HG03439 (cell line): ENCODE measurements around the gene FAM153A.
"Not testable (repeated sequence)": the region's sequence is repeated elsewhere in the genome, so short reads cannot be mapped to it uniquely, and the experiment has no call there.

Source experiments
- ATAC-seq: cut with Tn5 transposase; IDR thresholded peaks from one replicate; pipeline ENCODE4 v1.9.1; 2021; ENCODE audit warnings: mild to moderate bottlenecking, moderate library complexity; ENCODE audit not compliant: unreplicated experiment

Gene FAM153A

DNA sequence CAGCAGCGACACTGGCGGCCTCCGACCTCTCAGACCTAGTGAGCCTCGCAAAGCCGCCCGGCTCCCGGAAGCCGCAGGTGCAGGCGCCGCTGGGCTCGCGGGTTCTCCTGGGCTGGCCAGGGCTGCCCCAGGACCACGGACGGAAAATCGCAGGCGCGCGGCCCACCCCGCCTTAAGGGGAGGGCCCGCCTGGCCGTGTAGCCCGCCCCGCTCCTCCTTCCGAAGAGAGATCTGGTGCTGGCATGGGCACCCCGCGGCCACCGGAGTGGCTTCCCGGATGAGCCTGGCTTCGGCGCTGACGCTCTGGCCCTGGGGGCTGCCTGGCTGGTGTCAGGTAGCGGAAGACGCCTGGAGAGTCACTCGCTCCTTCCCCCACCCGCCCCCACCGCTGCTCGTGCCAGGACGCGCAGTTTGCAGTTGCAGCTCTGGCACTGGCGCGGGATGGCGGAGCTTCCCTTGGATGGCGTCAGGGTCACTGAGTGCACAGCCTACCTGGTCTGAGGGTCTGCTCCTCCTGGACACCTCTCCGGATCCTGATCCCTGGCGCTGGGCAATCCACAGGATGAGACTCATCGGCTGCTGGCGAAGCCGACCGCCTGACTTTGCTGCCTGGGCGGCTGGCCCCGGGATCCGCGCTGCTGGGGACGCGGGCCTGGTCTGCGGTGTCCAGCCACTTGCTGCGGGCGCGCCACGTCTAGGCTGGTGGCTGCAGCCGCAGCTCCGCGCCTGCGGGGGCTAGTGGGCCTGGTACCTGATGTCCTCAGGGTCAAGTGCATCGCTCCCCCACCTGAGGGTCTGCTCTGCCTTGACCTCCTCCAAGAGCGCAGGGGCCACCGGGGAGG, at the start of gene FAM153A:
Gene FAM153A, minus strand, starts transcription at position 108 of the 842 bp plus-strand sequence.
- ATAC-seq = not testable (repeated sequence)

DNA sequence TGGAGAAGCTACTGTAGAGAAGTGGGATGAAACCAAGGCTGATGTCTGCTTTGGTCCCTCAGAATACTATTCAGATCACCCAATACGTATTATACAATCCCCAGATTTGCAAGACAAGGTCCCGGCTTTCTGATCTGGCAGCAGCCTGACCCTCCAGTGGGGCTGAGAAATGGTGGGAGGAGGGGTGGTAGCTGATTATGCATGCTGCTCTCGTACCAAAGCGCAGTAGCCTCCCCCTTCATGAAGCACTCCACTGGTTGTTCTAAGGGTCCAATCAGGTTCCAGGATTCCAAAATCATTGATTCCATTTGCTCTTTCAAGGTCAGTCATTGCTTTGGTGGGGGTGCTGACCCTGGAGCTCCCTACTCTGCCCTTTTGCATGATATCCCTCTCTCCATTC, 49.6 kb upstream of the FAM153A start:
- ATAC-seq = not testable (repeated sequence)

DNA sequence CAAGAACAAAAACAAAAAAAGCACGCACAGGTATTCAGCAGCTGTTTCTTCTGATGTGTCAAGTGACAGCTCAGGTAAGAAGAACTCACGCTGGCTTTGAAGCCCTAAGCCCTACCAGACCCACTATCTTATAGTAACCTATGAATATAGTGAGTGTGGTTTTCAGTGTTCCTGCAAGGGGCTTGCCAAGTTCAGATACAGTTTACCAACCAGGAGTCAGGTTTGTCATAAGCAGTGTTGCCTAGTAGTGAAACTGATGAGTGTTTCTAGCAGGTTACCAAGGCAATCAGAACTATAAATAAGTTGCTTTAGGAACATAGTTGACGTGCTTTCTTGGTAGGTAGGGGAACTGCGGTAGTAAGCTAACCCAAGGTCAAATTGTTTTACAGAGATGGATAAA, 43.4 kb upstream of the FAM153A start:
- not testable (repeated sequence) for ATAC-seq

DNA sequence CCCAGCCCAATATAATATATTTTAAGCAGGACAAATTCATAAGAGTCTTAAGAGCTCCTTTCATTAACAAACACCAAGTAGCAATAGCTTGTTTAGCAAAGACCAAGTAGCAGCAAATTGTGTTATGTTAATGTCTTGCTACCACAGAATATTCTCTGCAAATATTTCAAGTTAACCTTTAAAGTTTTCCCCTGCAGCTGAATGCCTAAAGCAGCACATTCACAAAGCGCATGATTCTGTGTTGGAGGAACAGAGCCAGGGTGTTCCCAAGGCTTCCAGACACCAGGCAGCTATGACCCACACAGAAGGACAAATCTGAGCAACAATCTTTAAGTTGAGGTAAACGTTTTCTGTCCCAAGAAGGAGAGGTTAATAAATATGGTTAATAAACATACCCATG, 42.1 kb upstream of the FAM153A start:
- not testable (repeated sequence) for ATAC-seq

DNA sequence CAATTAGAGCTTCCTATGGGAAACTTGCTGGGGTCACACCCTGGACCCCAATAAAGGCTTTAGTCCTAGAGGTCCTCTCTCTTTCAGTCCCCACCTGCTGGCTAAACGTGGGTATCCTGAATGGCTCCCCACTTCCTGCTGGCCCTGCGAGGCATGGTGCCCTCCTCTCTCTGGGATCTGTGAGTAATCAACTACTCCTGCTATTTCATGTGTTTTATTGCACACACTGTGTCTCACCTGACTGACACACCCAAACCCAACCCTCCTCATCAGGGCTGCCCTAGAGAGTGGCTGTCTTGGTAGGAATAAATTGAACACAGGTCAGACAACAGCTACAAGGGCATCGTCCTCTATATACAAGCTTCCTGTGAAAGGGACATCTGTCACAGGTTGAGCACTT, 39.8 kb upstream of the FAM153A start:
- ATAC-seq = not testable (repeated sequence)

DNA sequence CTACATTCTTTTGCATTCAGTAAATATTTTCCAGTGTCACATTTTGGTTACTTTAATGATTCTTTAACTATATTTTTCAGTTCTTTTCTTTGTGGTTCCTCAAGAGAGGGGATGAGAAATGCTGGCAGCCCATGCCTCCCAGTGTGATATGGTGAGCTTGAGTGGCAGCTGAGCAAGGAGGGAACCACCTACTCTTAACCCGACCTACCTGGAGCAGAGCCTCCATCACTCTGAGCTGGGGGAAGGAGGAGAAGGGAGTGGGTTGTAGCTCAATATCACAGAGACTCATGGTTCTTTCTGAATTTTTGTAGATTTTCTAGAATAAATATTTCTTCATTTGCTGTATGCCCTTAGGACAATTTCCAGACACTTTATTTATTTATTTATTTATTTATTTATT, 37.0 kb upstream of the FAM153A start:
- not testable (repeated sequence) for ATAC-seq

DNA sequence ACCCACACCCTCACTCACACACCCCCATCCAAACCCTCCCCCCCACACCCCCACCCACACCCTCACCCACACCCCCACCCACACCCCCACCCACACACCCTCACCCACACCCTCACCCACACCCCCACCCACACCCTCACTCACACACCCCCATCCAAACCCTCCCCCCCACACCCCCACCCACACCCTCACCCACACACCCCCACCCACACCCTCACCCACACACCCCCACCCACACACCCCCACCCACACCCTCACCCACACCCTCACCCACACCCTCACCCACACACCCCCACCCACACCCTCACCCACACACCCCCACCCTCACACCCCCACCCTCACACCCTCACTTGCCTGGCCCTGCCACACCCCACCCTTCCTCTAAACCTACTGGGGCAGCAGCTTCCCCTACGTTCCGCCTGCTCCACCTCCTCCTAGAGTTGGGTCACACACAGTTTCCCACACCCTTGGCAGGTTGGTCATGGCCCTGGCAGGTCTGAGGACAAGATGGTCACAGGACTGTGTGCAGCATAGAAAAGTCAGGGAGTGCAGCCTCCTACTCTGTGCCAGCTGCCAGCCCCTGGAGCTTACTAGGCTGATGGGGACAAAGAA, 30.2 kb upstream of the FAM153A start:
- not testable (repeated sequence) for ATAC-seq

DNA sequence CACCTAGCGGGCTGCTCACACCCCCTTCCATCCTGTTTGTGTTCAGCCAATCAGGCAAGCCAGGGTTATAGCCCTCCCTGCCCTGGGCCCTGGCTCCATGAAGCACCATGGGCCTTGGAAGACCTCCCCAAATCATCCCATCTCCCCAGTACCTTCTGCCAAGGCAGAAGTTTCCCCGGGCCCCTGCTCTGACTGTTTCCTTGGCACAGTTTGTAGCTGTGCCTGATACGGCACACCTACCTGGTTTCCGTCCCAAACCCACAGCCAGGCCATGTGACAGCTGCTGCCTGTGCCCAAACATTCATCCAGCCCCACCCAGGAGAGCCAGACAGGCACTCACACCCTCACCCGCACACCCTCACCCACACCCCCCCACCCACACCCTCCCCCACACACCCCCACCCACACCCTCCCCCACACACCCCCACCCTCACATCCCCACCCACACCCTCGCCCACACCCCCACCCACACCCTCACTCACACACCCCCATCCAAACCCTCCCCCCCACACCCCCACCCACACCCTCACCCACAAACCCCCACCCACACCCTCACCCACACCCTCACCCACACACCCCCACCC, 29.6 kb upstream of the FAM153A start:
- not testable (repeated sequence) for ATAC-seq

DNA sequence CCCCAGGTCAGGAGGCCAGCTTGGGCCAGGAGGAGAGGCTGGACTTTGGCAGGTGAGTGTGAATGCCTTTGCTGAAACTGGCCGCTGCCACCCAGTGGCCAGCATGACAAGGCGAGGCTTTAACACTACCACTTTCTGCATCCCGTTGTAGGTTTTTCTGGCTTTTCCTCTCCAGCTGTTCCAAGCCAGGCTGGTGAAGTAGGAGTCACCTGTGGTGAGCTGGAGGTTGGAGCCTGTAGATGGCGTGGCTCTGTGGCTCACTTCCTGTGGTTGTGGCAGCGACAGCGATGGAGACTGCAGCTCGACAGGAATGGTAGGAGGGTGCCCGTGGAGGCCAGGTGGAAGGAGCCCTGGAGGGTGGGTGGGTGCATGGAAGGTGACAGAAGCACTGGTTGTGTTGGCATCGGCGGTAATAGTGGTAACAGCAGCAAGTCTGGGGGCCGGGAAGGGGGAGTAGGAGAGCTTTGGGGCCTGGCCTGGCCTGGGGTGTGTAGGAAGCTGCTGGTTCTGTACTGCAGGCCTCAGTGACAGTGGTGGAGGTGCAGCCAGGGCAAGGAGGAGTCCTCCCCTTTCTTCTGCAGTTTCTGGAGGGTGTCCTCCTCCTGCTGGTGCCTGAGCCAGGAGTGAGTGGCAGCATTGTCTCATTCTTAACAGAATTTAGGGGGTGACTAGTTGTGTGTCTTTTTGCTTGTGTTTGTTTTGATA, 26.7 kb upstream of the FAM153A start:
- not testable (repeated sequence) for ATAC-seq

DNA sequence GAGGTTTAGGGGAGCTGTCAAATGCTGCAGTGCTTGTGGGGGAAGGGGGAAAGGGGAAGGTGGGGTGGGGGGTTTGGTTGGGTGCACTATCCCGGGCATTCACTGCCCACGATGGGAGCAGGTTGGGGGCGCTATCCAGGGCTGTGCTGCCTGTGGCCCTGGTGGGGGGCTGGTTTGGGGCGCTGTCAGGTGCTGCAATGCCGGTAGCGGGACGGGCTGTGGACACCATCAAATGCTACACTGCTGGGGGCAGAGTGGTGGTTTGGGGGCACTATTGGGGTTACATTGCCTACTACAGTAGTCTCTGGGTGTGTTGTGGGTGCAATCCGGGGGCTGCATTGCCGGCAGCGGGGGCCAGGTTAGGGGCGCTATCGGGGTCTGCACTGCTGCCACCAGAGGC, 25.7 kb upstream of the FAM153A start:
- not testable (repeated sequence) for ATAC-seq

DNA sequence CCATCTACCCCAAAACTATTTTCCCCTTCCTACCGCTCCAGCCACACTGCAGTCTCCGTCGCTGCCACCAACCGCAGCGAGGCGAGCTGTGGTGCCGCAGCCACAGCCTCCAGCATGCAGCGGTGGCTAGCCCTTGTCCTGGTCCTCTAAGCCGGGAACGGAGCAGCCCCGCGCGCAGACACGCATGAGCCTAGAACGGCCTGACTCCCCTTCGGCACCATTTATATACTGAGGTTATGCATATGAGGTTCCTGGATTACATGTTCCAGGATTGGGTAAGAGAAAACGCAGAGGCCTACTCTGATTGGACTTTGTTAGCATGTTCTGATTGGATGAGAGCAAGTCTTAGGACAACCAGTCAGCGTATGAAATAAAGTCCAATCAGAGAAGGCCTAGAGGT, 24.6 kb upstream of the FAM153A start:
- ATAC-seq = not testable (repeated sequence)

DNA sequence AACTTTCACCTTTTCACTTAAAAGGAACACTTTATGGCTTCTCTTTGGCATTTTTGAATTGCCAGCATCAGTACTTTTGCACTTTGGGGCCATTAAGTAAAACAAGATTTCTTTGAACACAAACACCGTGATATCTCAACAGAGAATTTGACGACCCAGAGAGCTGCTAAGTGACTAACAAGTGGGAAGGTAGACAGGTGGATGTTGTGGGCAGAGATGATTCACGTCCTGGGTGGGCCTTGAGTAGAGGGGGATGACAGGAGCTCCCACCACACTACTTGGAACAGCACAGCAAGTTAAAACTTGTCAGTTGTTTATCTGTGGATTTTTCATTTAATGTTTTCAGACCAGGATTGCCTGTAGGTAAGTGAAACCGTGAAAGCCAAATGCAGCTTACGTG, 18.7 kb upstream of the FAM153A start:
- not testable (repeated sequence) for ATAC-seq

DNA sequence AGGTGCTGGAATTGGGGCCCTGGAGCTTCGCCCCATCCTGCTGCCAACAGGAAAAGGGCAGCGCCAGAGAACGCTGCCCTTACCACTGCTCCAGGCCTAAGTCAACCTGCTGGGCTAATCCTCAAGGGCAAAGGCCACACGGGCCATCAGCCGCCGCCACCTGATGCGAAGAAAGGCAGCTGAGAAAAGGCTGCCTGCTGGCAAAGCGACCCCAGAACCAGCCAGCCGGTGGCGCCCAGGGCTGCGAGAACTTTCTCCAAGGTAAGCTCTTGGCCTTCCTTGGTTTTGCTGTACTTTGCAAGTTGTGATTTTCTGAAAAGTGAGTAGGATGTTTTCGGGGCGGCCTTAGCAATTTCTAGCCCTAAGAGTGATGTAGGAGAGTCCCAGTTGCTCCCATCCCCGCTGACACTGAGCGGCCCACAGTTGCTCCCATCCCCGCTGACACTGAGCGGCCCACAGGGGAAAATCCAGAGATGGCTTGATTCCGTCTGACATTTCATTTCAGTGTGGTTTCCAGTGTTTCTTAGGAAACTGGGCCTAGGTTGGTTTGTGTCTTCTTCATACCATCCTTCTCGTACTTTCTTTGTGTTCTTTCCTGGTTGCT, 15.6 kb upstream of the FAM153A start:
- not testable (repeated sequence) for ATAC-seq

DNA sequence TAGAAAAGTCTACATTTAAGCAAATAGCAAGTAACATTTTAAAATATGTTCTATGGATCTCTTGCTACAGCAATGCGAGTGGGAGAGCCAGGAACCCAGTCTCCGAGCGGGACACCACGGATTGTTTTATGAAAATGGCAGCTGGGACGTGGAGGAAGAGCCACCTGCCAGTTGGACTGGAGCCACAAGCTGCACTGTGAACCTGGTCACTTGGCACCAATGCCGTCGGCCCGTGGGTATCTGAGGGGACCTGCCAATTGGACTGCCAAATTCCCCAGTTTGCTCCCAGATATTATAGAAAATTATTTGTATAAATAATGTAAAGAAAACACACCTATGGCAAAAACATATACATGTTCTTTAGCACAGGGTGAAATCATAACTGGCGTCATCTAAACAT, 10.6 kb upstream of the FAM153A start:
- not testable (repeated sequence) for ATAC-seq

DNA sequence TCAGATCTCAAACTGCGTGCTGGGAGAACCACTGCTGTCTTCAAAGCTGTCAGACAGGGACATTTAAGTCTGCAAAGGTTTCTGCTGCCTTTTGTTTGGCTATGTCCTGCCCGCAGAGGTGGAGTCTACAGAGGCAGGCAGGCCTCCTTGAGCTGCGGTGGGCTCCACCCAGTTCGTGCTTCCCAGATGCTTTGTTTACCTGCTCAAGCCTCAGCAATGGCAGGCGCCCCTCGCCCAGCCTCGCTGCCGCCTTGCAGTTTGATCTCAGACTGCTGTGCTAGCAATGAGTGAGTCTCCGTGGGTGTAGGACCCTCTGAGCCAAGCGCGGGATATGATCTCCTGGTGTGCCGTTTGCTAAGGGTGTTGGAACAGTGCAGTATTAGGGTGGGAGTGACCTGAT, 8.9 kb upstream of the FAM153A start:
- ATAC-seq = not testable (repeated sequence)

DNA sequence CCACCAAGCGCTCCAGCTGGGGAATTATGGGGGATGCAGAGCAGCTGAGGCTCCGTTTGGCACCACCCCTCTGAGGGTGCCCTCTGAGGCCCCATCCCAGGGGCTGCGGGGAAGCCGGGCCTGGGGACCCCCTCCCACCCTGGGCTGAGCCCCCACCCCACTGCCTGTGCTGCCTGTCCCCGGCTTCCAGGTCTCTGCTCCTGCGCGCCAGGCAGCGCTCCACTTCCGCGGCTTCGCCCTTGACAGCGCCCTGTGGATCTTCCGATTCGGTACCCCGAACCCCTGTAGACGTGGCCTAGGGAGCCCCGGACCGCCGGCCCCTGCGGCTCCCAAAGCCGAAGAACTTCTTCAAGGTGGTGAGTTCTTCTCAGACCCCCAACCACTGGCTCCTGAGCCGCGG, 530 bp downstream of the FAM153A start:
- not testable (repeated sequence) for ATAC-seq

DNA sequence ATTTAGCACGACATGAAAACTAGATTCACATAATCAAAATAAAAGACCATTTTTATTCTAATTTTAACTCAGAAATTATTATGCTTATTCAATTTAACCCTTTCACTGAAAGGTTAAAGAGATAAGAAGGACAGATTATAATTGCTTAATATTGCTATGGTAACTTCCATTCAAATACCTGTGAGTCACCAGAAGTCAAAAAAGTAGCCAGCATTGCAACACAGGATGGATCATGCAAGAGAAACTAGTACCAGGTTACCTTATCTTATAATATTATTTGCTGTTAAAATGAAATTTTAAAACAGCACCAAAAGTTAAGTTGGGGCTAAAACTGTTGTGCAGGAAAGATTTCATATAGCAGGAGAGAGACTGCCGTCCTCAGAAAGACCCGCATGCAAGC, 11.5 kb downstream of the FAM153A start:
- ATAC-seq = not testable (repeated sequence)

DNA sequence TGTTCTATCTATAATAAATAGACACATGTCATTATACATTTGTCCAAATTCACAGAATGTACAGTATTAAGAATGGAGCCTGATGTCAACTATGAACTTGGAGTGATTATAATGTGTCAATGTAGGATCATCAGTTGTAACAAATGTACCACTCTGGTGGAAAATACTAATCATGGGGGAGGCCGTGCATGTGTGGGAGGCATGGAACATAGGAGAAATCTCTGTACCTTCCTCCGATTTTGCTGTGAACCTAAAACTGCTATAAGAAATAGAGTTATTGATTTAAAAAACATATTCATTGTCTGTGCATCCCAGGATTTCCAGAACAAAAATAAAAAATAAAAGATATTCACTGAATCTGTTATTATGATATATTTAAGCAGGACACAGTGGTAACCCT, 12.1 kb downstream of the FAM153A start:
- ATAC-seq = not testable (repeated sequence)

DNA sequence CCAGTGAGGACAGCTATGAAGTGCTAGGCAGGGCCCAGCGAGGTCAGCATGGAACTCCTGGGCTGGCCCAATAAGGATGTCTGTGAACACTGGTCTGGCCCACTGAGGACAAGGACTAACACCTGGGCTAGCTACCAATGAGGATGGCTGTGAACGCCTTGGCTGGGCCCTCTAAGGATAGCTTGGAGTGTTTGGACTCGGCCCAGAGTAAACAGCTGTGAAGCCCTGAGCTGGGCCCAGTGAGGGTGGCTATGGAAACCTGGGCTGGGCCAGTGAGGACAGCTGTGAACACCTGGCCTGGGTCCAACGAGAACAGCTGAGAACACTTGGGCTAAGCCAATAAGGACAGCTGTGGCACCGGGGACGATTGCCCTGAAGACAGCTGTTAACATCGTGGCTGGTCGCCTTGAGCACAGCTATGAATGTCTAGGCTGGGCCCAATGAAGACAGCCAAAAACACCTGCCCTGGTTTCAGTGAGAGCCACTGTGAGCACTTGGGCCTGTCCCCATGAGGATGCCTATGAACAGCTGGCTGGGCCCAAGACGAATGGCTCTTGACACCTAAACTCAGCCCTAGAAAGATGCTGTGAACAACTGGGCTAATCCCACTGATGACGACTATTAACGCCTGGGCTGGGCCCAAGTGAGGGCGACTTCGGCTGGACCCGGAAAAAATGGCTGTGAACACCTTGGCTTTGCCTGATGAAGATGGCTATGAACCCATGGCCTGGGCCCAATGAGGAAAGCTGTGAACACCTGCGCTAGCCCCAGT, 18.8 kb downstream of the FAM153A start:
- ATAC-seq = not testable (repeated sequence)

DNA sequence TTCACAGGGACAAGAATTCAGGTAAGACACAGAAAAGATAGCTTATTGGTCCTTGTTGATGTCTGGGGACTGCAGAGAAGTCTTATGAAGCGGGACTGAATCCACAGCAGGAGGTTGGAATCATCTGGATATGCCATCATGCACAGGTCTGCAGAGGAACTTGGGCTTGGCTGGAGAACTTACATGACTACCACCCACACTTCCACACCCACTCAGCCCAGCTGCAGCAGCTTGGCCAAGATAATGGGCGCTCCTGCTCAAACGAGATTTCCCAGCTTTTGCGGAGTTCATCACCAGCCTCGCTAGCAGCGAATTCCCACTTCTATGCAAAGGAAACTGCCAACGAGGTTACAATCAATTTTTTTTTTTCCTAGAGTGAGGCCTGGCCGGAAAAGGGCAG, 21.7 kb downstream of the FAM153A start:
- not testable (repeated sequence) for ATAC-seq
